K562 (cell line): Measurements from ENCODE around the gene GTPBP8. TPM values are rescaled to one million over a fixed set of nuclear protein-coding genes. Genes with fewer than 3 reads are reported as not detected.

Experiments used
- ATAC-seq: fragments of 200-7000 bp; cut with Tn5 transposase; 3 replicates; pipeline ENCODE4 v1.9.1; 2020; ENCODE audit warnings: moderate library complexity
- BruUV-seq: library from RNA; stranded (reverse); fragments of 400-500 nt; replicated peaks from 2 replicates; lab custom pipeline; 2021; lab: Mats Ljungman, UMichigan
- CTCF ChIA-PET: fragments of 300-600 bp; formaldehyde crosslinking; extraction: SDS; loops from one replicate; lab custom pipeline; 2021; ENCODE audit warnings: low intra/inter-chr PET ratio; lab: Yijun Ruan, JAX
- POLR2A ChIA-PET: fragments of 300-600, 350-650 bp; sonication (Branson Sonifier 250); formaldehyde crosslinking; extraction: SDS; loops from one replicate; lab custom pipeline; 2021; ENCODE audit warnings: antibody characterized with exemption, inconsistent platforms; lab: Yijun Ruan, JAX
- DNase-seq, 4 experiments: peaks; one replicate each; pipeline versions ENCODE4 v3.0.0 to v3.0.0-alpha.2; 2011 to 2018; ENCODE audit warnings: low spot score in 3 of 4, mixed read lengths in 3 of 4; ENCODE audit errors: extremely low read depth in 1 of 4
- FAIRE-seq: peaks from 2 replicates; lab custom pipeline; 2011; peaks lifted over from hg19 to GRCh38; lab: Jason Lieb, UNC
- H2AFZ ChIP-seq: 2 replicates; pipeline ENCODE4 v1.6.0; 2011; ENCODE audit warnings: low read depth, low read length, control low read depth, inconsistent platforms
- H3K27ac ChIP-seq: fragments of 200-600 bp; 3 replicates; pipeline ENCODE4 v1.8.0; 2011; ENCODE audit warnings: low read depth, mild to moderate bottlenecking, control low read depth, inconsistent platforms, low read length, moderate library complexity, mixed read lengths; ENCODE audit errors: extremely low read depth
- H3K27me3 ChIP-seq, 2 experiments: fragments of 300-600 bp in 1 of 2; 2 replicates in 1 of 2; 3 replicates in 1 of 2; pipeline versions ENCODE4 v1.6.0 to v1.8.0; 2011; ENCODE audit warnings: inconsistent platforms in 2 of 2, low read length in 2 of 2, mild to moderate bottlenecking in 1 of 2, mixed read lengths in 1 of 2, moderate library complexity in 1 of 2; ENCODE audit not compliant: control insufficient read depth in 2 of 2, insufficient read depth in 2 of 2
- H3K36me3 ChIP-seq: fragments of 300-600 bp; 3 replicates; pipeline ENCODE4 v1.8.0; 2011; ENCODE audit warnings: mild to moderate bottlenecking, low read length, inconsistent platforms; ENCODE audit not compliant: control insufficient read depth, insufficient read depth
- H3K4me1 ChIP-seq, 2 experiments: fragments of 200-600 bp in 1 of 2; replicated peaks in 1 of 2; 2 replicates in 1 of 2; 3 replicates in 1 of 2; pipeline versions ENCODE4 v1.5.1 to v1.8.0; 2011; ENCODE audit warnings: inconsistent platforms in 2 of 2, low read length in 2 of 2, mild to moderate bottlenecking in 1 of 2, mixed read lengths in 1 of 2, moderate library complexity in 1 of 2; ENCODE audit not compliant: control insufficient read depth in 2 of 2, insufficient read depth in 2 of 2
- H3K4me2 ChIP-seq: 2 replicates; pipeline ENCODE4 v1.6.1; 2011; ENCODE audit warnings: low read length, control low read depth, inconsistent platforms, mixed read lengths; ENCODE audit not compliant: insufficient read depth
- H3K4me3 ChIP-seq: fragments of 200-600 bp; sonication (generic), shearing (Covaris generic); 2 replicates; pipeline ENCODE4 v1.5.1; 2016; ENCODE audit warnings: control low read depth, inconsistent platforms
- H3K79me2 ChIP-seq: fragments of 200-600 bp; 3 replicates; pipeline ENCODE4 v1.8.0; 2011; ENCODE audit warnings: low read length, inconsistent platforms; ENCODE audit not compliant: control insufficient read depth, insufficient read depth
- H3K9ac ChIP-seq, 2 experiments: 2 replicates each; pipeline versions ENCODE4 v1.6.0 to v1.6.1; 2011; ENCODE audit warnings: low read depth in 2 of 2, low read length in 2 of 2, control low read depth in 1 of 2, inconsistent platforms in 1 of 2, mild to moderate bottlenecking in 1 of 2, mixed read lengths in 1 of 2; ENCODE audit not compliant: insufficient read depth in 1 of 2
- H3K9me1 ChIP-seq: one replicate; pipeline ENCODE4 v1.6.0; 2011; ENCODE audit warnings: inconsistent platforms, mild to moderate bottlenecking, low read length, moderate library complexity; ENCODE audit not compliant: control insufficient read depth, insufficient read depth
- H3K9me3 ChIP-seq: replicated peaks from 2 replicates; pipeline ENCODE4 v1.5.1; 2011; ENCODE audit warnings: low read depth, low read length, inconsistent platforms; ENCODE audit not compliant: control insufficient read depth, insufficient read depth
- H4K20me1 ChIP-seq: replicated peaks from 2 replicates; pipeline ENCODE4 v1.6.1; 2011; ENCODE audit warnings: low read length, inconsistent platforms, mixed read lengths; ENCODE audit not compliant: control insufficient read depth, insufficient read depth
- DMBX1 ChIP-seq: fragments of 250-450 bp; sonication (Bioruptor Pico); IDR thresholded peaks from 2 replicates; pipeline ENCODE4 v1.8.0; 2022; ENCODE audit warnings: inconsistent platforms, mild to moderate bottlenecking, moderate library complexity, borderline replicate concordance
- ZNF134 ChIP-seq: fragments of 250-450 bp; sonication (Bioruptor Pico); conservative IDR thresholded peaks from 2 replicates; pipeline ENCODE4 v1.4.0; 2020
- ZNF197 ChIP-seq: fragments of 200-800 bp; sonication (Bioruptor generic); IDR thresholded peaks from 2 replicates; pipeline ENCODE4 v1.6.1; 2016; ENCODE audit warnings: low read depth, missing genetic modification characterization, missing compliant biosample characterization
- WGBS: fragments of 100-300 bp; shearing (Covaris generic); methylation state at CpG from one replicate; pipeline ENCODE4 v1.1.6; 2016; ENCODE audit warnings: low coverage, mixed read lengths; ENCODE audit not compliant: insufficient coverage; ENCODE audit errors: missing lambda C conversion rate; 5-methylcytosine and 5-hydroxymethylcytosine counted together
- in situ Hi-C: fragments of 300-500 bp; cut with MboI; formaldehyde crosslinking; loops from 4 replicates; pipeline ENCODE4 v1.15.0; 2018; ENCODE audit warnings: inconsistent platforms, mixed read lengths
- intact Hi-C: fragments of 100-400 bp; cut with micrococcal nuclease; formaldehyde crosslinking; loops from 2 replicates; pipeline ENCODE4 v1.14.2; 2022
- polyA plus RNA-seq, 8 experiments: library from polyadenylated mRNA; depleted of rRNA in 4 of 8; stranded (reverse) in 5 of 8; unstranded in 3 of 8; fragments of >200 nt; fragmentation: Nextera tagmentation in 2 of 8; fragmentation: Illumina TruSeq in 1 of 8; extraction: Ambion mirVana in 2 of 8; extraction: Trizol in 1 of 8; gene quantifications; 2 replicates each; pipeline versions ENCODE4 v1.2.1 to v1.2.3, GENCODE V29; 2011 to 2014; ENCODE audit warnings: inconsistent platforms in 1 of 8, missing spikeins in 1 of 8
- total RNA-seq, 7 experiments: library from RNA; depleted of rRNA in 6 of 7; stranded (reverse); fragments of >200 nt in 6 of 7; fragmentation: Illumina TruSeq in 2 of 7; extraction: Trizol in 2 of 7; gene quantifications; 2 replicates each; pipeline versions ENCODE4 v1.2.1 to v1.2.3, GENCODE V29; 2011 to 2021; ENCODE audit warnings: low replicate concordance in 1 of 7
- TF ChIP-seq, protein P1 (sequence below): IDR thresholded peaks from 2 replicates; pipeline ENCODE4 v1.6.1; 2012; ENCODE audit warnings: low read depth, low read length, improper control_type of control experiment, borderline replicate concordance
- TF ChIP-seq, protein P2 (sequence below): fragments of 450-650 bp; IDR thresholded peaks from 2 replicates; pipeline ENCODE4 v1.7.1; 2018; ENCODE audit warnings: mild to moderate bottlenecking, low read depth; ENCODE audit not compliant: partially characterized antibody
- TF ChIP-seq, protein P3 (sequence below): fragments of 250-450 bp; sonication (Bioruptor Pico); IDR thresholded peaks from 2 replicates; pipeline ENCODE4 v1.4.0; 2020
- TF ChIP-seq, protein P4 (sequence below): fragments of 450-650 bp; formaldehyde crosslinking; IDR thresholded peaks from 2 replicates; pipeline ENCODE4 v1.4.0; 2020; ENCODE audit warnings: mild to moderate bottlenecking, mixed read lengths

GTPBP8 gene
- total and polyA plus RNA-seq, 9 of the 15 experiments (the other 6 are each of a cell fraction or from before 2014, with no cell fraction given), result 14.0 to 33.3 (median 20.8) TPM

DNA sequence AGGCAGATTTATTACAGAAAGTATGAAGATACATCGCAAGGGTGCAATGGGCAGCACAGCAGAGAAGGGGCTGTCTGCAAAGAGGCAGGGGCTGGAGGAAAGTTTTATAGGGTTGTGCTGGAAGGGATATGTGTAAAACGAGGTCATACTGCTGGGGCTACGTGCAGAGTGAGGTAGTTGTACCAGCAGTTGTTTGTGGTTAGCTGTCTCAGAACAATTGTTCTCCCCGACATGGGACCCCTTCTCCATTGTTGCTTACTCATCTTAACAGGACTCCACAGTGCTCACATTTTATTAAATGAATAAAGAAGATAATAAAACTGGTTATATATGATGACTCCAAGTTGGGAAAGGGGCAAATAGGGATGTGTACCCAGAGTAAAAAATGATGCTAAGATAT is 49.4 kb downstream of the GTPBP8 start:
- H3K4me2 ChIP-seq, result no peak overlapping the region
- no peaks in the 10 kb centered on the region for H3K79me2 ChIP-seq
- no peaks in the 10 kb centered on the region for H3K36me3 ChIP-seq
- DNase-seq (no peak), ATAC-seq (no peak), FAIRE-seq (no peak)
- H3K4me1 ChIP-seq, result no peaks in the 10 kb centered on the region
- intact Hi-C loops (no loop called here), in situ Hi-C loops (loop anchor here (5.0 kb wide), 1 partner anchor 247 kb away; no protein-coding TSS in a partner anchor)
- whole genome bisulfite sequencing, result 0% methylated on average over 4 of the region's 4 CpGs
- no TSS peak for BruUV-seq
- no peak overlapping the region for H3K9ac ChIP-seq
- H3K27ac ChIP-seq, result no peak overlapping the region
- H2AFZ ChIP-seq, result no peak overlapping the region
- no peaks in the 10 kb centered on the region for H4K20me1 ChIP-seq
- H3K9me3 ChIP-seq, result no peaks in the 10 kb centered on the region
- no peak overlapping the region for H3K4me3 ChIP-seq
- ChIA-PET POLR2A (no interaction called here), CTCF (no interaction called here)
- no peaks in the 10 kb centered on the region; a peak in 1 of 5 replicates for H3K27me3 ChIP-seq
- H3K9me1 ChIP-seq, result no peaks in the 10 kb centered on the region
- TF ChIP-seq, protein P1, sequence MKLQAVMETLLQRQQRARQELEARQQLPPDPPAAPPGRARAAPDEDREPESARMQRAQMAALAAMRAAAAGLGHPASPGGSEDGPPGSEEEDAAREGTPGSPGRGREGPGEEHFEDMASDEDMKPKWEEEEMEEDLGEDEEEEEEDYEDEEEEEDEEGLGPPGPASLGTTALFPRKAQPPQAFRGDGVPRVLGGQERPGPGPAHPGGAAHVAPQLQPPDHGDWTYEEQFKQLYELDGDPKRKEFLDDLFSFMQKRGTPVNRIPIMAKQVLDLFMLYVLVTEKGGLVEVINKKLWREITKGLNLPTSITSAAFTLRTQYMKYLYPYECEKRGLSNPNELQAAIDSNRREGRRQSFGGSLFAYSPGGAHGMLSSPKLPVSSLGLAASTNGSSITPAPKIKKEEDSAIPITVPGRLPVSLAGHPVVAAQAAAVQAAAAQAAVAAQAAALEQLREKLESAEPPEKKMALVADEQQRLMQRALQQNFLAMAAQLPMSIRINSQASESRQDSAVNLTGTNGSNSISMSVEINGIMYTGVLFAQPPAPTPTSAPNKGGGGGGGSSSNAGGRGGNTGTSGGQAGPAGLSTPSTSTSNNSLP, result no peak
- TF ChIP-seq, protein P2, sequence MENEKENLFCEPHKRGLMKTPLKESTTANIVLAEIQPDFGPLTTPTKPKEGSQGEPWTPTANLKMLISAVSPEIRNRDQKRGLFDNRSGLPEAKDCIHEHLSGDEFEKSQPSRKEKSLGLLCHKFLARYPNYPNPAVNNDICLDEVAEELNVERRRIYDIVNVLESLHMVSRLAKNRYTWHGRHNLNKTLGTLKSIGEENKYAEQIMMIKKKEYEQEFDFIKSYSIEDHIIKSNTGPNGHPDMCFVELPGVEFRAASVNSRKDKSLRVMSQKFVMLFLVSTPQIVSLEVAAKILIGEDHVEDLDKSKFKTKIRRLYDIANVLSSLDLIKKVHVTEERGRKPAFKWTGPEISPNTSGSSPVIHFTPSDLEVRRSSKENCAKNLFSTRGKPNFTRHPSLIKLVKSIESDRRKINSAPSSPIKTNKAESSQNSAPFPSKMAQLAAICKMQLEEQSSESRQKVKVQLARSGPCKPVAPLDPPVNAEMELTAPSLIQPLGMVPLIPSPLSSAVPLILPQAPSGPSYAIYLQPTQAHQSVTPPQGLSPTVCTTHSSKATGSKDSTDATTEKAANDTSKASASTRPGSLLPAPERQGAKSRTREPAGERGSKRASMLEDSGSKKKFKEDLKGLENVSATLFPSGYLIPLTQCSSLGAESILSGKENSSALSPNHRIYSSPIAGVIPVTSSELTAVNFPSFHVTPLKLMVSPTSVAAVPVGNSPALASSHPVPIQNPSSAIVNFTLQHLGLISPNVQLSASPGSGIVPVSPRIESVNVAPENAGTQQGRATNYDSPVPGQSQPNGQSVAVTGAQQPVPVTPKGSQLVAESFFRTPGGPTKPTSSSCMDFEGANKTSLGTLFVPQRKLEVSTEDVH, result no peak
- TF ChIP-seq, protein P3, sequence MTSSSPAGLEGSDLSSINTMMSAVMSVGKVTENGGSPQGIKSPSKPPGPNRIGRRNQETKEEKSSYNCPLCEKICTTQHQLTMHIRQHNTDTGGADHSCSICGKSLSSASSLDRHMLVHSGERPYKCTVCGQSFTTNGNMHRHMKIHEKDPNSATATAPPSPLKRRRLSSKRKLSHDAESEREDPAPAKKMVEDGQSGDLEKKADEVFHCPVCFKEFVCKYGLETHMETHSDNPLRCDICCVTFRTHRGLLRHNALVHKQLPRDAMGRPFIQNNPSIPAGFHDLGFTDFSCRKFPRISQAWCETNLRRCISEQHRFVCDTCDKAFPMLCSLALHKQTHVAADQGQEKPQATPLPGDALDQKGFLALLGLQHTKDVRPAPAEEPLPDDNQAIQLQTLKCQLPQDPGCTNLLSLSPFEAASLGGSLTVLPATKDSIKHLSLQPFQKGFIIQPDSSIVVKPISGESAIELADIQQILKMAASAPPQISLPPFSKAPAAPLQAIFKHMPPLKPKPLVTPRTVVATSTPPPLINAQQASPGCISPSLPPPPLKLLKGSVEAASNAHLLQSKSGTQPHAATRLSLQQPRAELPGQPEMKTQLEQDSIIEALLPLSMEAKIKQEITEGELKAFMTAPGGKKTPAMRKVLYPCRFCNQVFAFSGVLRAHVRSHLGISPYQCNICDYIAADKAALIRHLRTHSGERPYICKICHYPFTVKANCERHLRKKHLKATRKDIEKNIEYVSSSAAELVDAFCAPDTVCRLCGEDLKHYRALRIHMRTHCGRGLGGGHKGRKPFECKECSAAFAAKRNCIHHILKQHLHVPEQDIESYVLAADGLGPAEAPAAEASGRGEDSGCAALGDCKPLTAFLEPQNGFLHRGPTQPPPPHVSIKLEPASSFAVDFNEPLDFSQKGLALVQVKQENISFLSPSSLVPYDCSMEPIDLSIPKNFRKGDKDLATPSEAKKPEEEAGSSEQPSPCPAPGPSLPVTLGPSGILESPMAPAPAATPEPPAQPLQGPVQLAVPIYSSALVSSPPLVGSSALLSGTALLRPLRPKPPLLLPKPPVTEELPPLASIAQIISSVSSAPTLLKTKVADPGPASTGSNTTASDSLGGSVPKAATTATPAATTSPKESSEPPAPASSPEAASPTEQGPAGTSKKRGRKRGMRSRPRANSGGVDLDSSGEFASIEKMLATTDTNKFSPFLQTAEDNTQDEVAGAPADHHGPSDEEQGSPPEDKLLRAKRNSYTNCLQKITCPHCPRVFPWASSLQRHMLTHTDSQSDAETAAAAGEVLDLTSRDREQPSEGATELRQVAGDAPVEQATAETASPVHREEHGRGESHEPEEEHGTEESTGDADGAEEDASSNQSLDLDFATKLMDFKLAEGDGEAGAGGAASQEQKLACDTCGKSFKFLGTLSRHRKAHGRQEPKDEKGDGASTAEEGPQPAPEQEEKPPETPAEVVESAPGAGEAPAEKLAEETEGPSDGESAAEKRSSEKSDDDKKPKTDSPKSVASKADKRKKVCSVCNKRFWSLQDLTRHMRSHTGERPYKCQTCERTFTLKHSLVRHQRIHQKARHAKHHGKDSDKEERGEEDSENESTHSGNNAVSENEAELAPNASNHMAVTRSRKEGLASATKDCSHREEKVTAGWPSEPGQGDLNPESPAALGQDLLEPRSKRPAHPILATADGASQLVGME (CRISPR knock-in tag), result no peak
- TF ChIP-seq, protein P4, sequence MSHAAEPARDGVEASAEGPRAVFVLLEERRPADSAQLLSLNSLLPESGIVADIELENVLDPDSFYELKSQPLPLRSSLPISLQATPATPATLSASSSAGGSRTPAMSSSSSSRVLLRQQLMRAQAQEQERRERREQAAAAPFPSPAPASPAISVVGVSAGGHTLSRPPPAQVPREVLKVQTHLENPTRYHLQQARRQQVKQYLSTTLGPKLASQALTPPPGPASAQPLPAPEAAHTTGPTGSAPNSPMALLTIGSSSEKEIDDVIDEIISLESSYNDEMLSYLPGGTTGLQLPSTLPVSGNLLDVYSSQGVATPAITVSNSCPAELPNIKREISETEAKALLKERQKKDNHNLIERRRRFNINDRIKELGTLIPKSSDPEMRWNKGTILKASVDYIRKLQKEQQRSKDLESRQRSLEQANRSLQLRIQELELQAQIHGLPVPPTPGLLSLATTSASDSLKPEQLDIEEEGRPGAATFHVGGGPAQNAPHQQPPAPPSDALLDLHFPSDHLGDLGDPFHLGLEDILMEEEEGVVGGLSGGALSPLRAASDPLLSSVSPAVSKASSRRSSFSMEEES (CRISPR knock-in tag), result no peak
- TF ChIP-seq DMBX1 (CRISPR knock-in tag) (no peak), ZNF197 (no peak), ZNF134 (CRISPR knock-in tag) (no peak)
